Upper lobe of left lung (tissue), 4 donors: ENCODE measurements around the gene BRIP1.

Experiments used
- CTCF ChIP-seq, 6 experiments: fragments of 450-650 bp in 4 of 6; fragments of 200-600 bp in 2 of 6; sonication (generic) in 2 of 6; IDR thresholded peaks; one replicate each; pipeline ENCODE4 v1.5.1; 2016 to 2019; ENCODE audit warnings: antibody characterized with exemption in 6 of 6
- POLR2A ChIP-seq, 4 donors: fragments of 450-650 bp; IDR thresholded peaks; one replicate each; pipeline ENCODE4 v1.5.1; 2016 to 2017; ENCODE audit warnings: antibody characterized with exemption in 4 of 4, mild to moderate bottlenecking in 2 of 4
- POLR2AphosphoS5 ChIP-seq, 2 donors: sonication (generic); formaldehyde crosslinking; IDR thresholded peaks; one replicate each; pipeline ENCODE4 v1.5.1; 2017; ENCODE audit warnings: antibody characterized with exemption in 2 of 2

- TF ChIP-seq POLR2AphosphoS5 (IDR thresholded peaks at IDR 0.05): no peak
- no peak for TF ChIP-seq CTCF (IDR thresholded peaks at IDR 0.05)
- no peak for TF ChIP-seq POLR2A (IDR thresholded peaks at IDR 0.05)
These were observed 109.2 kb downstream of the BRIP1 start for GRCh38 chr17:61754124-61754523.
